K562 (cell line): ENCODE measurements around the gene EZH1. TPM values are rescaled to one million over a fixed set of nuclear protein-coding genes. Genes with fewer than 3 reads are reported as not detected.

ENCODE experiments used
- ATAC-seq: fragments of 200-7000 bp; cut with Tn5 transposase; 3 replicates; pipeline ENCODE4 v1.9.1; 2020; ENCODE audit warnings: moderate library complexity
- BruUV-seq: library from RNA; stranded (reverse); fragments of 400-500 nt; replicated peaks from 2 replicates; lab custom pipeline; 2021; lab: Mats Ljungman, UMichigan
- CTCF ChIA-PET: fragments of 300-600 bp; formaldehyde crosslinking; extraction: SDS; loops from one replicate; lab custom pipeline; 2021; ENCODE audit warnings: low intra/inter-chr PET ratio; lab: Yijun Ruan, JAX
- POLR2A ChIA-PET: fragments of 300-600, 350-650 bp; sonication (Branson Sonifier 250); formaldehyde crosslinking; extraction: SDS; loops from one replicate; lab custom pipeline; 2021; ENCODE audit warnings: antibody characterized with exemption, inconsistent platforms; lab: Yijun Ruan, JAX
- DNase-seq, 4 experiments: peaks; one replicate each; pipeline versions ENCODE4 v3.0.0 to v3.0.0-alpha.2; 2011 to 2018; ENCODE audit warnings: low spot score in 3 of 4, mixed read lengths in 3 of 4; ENCODE audit errors: extremely low read depth in 1 of 4
- FAIRE-seq: peaks from 2 replicates; lab custom pipeline; 2011; peaks lifted over from hg19 to GRCh38; lab: Jason Lieb, UNC
- H2AFZ ChIP-seq: 2 replicates; pipeline ENCODE4 v1.6.0; 2011; ENCODE audit warnings: low read depth, low read length, control low read depth, inconsistent platforms
- H3K27ac ChIP-seq: fragments of 200-600 bp; 3 replicates; pipeline ENCODE4 v1.8.0; 2011; ENCODE audit warnings: low read depth, mild to moderate bottlenecking, control low read depth, inconsistent platforms, low read length, moderate library complexity, mixed read lengths; ENCODE audit errors: extremely low read depth
- H3K27me3 ChIP-seq, 2 experiments: fragments of 300-600 bp in 1 of 2; 2 replicates in 1 of 2; 3 replicates in 1 of 2; pipeline versions ENCODE4 v1.6.0 to v1.8.0; 2011; ENCODE audit warnings: inconsistent platforms in 2 of 2, low read length in 2 of 2, mild to moderate bottlenecking in 1 of 2, mixed read lengths in 1 of 2, moderate library complexity in 1 of 2; ENCODE audit not compliant: control insufficient read depth in 2 of 2, insufficient read depth in 2 of 2
- H3K36me3 ChIP-seq: fragments of 300-600 bp; 3 replicates; pipeline ENCODE4 v1.8.0; 2011; ENCODE audit warnings: mild to moderate bottlenecking, low read length, inconsistent platforms; ENCODE audit not compliant: control insufficient read depth, insufficient read depth
- H3K4me1 ChIP-seq, 2 experiments: fragments of 200-600 bp in 1 of 2; replicated peaks in 1 of 2; 2 replicates in 1 of 2; 3 replicates in 1 of 2; pipeline versions ENCODE4 v1.5.1 to v1.8.0; 2011; ENCODE audit warnings: inconsistent platforms in 2 of 2, low read length in 2 of 2, mild to moderate bottlenecking in 1 of 2, mixed read lengths in 1 of 2, moderate library complexity in 1 of 2; ENCODE audit not compliant: control insufficient read depth in 2 of 2, insufficient read depth in 2 of 2
- H3K4me2 ChIP-seq: 2 replicates; pipeline ENCODE4 v1.6.1; 2011; ENCODE audit warnings: low read length, control low read depth, inconsistent platforms, mixed read lengths; ENCODE audit not compliant: insufficient read depth
- H3K4me3 ChIP-seq: fragments of 200-600 bp; sonication (generic), shearing (Covaris generic); 2 replicates; pipeline ENCODE4 v1.5.1; 2016; ENCODE audit warnings: control low read depth, inconsistent platforms
- H3K79me2 ChIP-seq: fragments of 200-600 bp; 3 replicates; pipeline ENCODE4 v1.8.0; 2011; ENCODE audit warnings: low read length, inconsistent platforms; ENCODE audit not compliant: control insufficient read depth, insufficient read depth
- H3K9ac ChIP-seq, 2 experiments: 2 replicates each; pipeline versions ENCODE4 v1.6.0 to v1.6.1; 2011; ENCODE audit warnings: low read depth in 2 of 2, low read length in 2 of 2, control low read depth in 1 of 2, inconsistent platforms in 1 of 2, mild to moderate bottlenecking in 1 of 2, mixed read lengths in 1 of 2; ENCODE audit not compliant: insufficient read depth in 1 of 2
- H3K9me1 ChIP-seq: one replicate; pipeline ENCODE4 v1.6.0; 2011; ENCODE audit warnings: inconsistent platforms, mild to moderate bottlenecking, low read length, moderate library complexity; ENCODE audit not compliant: control insufficient read depth, insufficient read depth
- H3K9me3 ChIP-seq: replicated peaks from 2 replicates; pipeline ENCODE4 v1.5.1; 2011; ENCODE audit warnings: low read depth, low read length, inconsistent platforms; ENCODE audit not compliant: control insufficient read depth, insufficient read depth
- H4K20me1 ChIP-seq: replicated peaks from 2 replicates; pipeline ENCODE4 v1.6.1; 2011; ENCODE audit warnings: low read length, inconsistent platforms, mixed read lengths; ENCODE audit not compliant: control insufficient read depth, insufficient read depth
- CBX1 ChIP-seq: sonication (generic); IDR thresholded peaks from 2 replicates; pipeline ENCODE4 v1.6.1; 2016; ENCODE audit warnings: antibody characterized with exemption, low read depth, mild to moderate bottlenecking
- CXXC5 ChIP-seq: fragments of 250-450 bp; sonication (Bioruptor Pico); IDR thresholded peaks from 2 replicates; pipeline ENCODE4 v1.8.0; 2022; ENCODE audit warnings: inconsistent platforms, mild to moderate bottlenecking, moderate library complexity
- HDAC1 ChIP-seq, 2 experiments: fragments of 450-650 bp; IDR thresholded peaks; 2 replicates each; pipeline ENCODE4 v1.6.1; 2016 to 2017; ENCODE audit warnings: inconsistent platforms in 1 of 2, mild to moderate bottlenecking in 1 of 2, moderate library complexity in 1 of 2
- IRF9 ChIP-seq: fragments of 450-650 bp; IDR thresholded peaks from 2 replicates; pipeline ENCODE4 v1.6.1; 2016; ENCODE audit warnings: missing biosample characterization, missing genetic modification characterization
- LARP7 ChIP-seq: fragments of 450-650 bp; IDR thresholded peaks from 2 replicates; pipeline ENCODE4 v1.6.1; 2016
- MAZ ChIP-seq, 2 experiments: fragments of 450-650 bp in 1 of 2; sonication (generic) in 1 of 2; formaldehyde crosslinking; IDR thresholded peaks in 1 of 2; conservative IDR thresholded peaks in 1 of 2; 2 replicates each; pipeline versions ENCODE4 v1.4.0 to v1.5.0; 2020; ENCODE audit warnings: mild to moderate bottlenecking in 1 of 2, missing genetic modification reagents in 1 of 2
- NFATC3 ChIP-seq: fragments of 450-650 bp; IDR thresholded peaks from 2 replicates; pipeline ENCODE4 v1.6.1; 2017; ENCODE audit warnings: mild to moderate bottlenecking
- POLR2AphosphoS5 ChIP-seq: IDR thresholded peaks from 2 replicates; pipeline ENCODE4 v1.6.1; 2011; ENCODE audit warnings: mild to moderate bottlenecking, low read depth, low read length, moderate library complexity; ENCODE audit not compliant: control insufficient read depth, insufficient read depth
- PPARD ChIP-seq: fragments of 250-450 bp; sonication (Bioruptor Pico); IDR thresholded peaks from 2 replicates; pipeline ENCODE4 v1.8.0; 2022; ENCODE audit warnings: inconsistent platforms, mild to moderate bottlenecking, moderate library complexity
- PTBP1 ChIP-seq: fragments of 200-400 bp; formaldehyde crosslinking; IDR thresholded peaks from 2 replicates; pipeline ENCODE4 v1.6.1; 2017; ENCODE audit warnings: low read depth, low read length
- RAD21 ChIP-seq, 2 experiments: fragments of 250-450 bp in 1 of 2; fragments of 450-650 bp in 1 of 2; sonication (Bioruptor Pico) in 1 of 2; formaldehyde crosslinking in 1 of 2; IDR thresholded peaks in 1 of 2; conservative IDR thresholded peaks in 1 of 2; 2 replicates each; pipeline versions ENCODE4 v1.4.0 to v1.8.0; 2020 to 2022; ENCODE audit warnings: mild to moderate bottlenecking in 2 of 2, moderate library complexity in 1 of 2
- RB1 ChIP-seq: fragments of 450-650 bp; IDR thresholded peaks from 2 replicates; pipeline ENCODE4 v1.6.1; 2017; ENCODE audit warnings: low read depth, mild to moderate bottlenecking
- RBM22 ChIP-seq: fragments of 200-400 bp; formaldehyde crosslinking; IDR thresholded peaks from 2 replicates; pipeline ENCODE4 v1.6.1; 2018; ENCODE audit warnings: low read length, low read depth; ENCODE audit not compliant: poor library complexity, severe bottlenecking
- SIN3B ChIP-seq: fragments of 450-650 bp; IDR thresholded peaks from 2 replicates; pipeline ENCODE4 v1.6.1; 2017; ENCODE audit warnings: low read depth, mild to moderate bottlenecking, moderate library complexity
- STAT5B ChIP-seq: fragments of 250-450 bp; sonication (Bioruptor Pico); IDR thresholded peaks from 2 replicates; pipeline ENCODE4 v1.8.0; 2021; ENCODE audit warnings: mild to moderate bottlenecking, inconsistent platforms
- ZBTB11 ChIP-seq, 3 experiments: fragments of 200-800 bp in 1 of 3; fragments of 250-450 bp in 1 of 3; fragments of 450-650 bp in 1 of 3; sonication (Bioruptor Pico) in 1 of 3; sonication (Bioruptor generic) in 1 of 3; formaldehyde crosslinking in 1 of 3; IDR thresholded peaks; 2 replicates each; pipeline versions ENCODE4 v1.6.1 to v1.8.0; 2016 to 2022; ENCODE audit warnings: mild to moderate bottlenecking in 2 of 3, missing genetic modification characterization in 2 of 3, missing compliant biosample characterization in 1 of 3, moderate library complexity in 1 of 3
- ZNF239 ChIP-seq: fragments of 250-450 bp; sonication (Bioruptor Pico); IDR thresholded peaks from 2 replicates; pipeline ENCODE4 v1.4.0; 2020; ENCODE audit warnings: mild to moderate bottlenecking
- WGBS: fragments of 100-300 bp; shearing (Covaris generic); methylation state at CpG from one replicate; pipeline ENCODE4 v1.1.6; 2016; ENCODE audit warnings: low coverage, mixed read lengths; ENCODE audit not compliant: insufficient coverage; ENCODE audit errors: missing lambda C conversion rate; 5-methylcytosine and 5-hydroxymethylcytosine counted together
- in situ Hi-C: fragments of 300-500 bp; cut with MboI; formaldehyde crosslinking; loops from 4 replicates; pipeline ENCODE4 v1.15.0; 2018; ENCODE audit warnings: inconsistent platforms, mixed read lengths
- intact Hi-C: fragments of 100-400 bp; cut with micrococcal nuclease; formaldehyde crosslinking; loops from 2 replicates; pipeline ENCODE4 v1.14.2; 2022
- polyA plus RNA-seq, 8 experiments: library from polyadenylated mRNA; depleted of rRNA in 4 of 8; stranded (reverse) in 5 of 8; unstranded in 3 of 8; fragments of >200 nt; fragmentation: Nextera tagmentation in 2 of 8; fragmentation: Illumina TruSeq in 1 of 8; extraction: Ambion mirVana in 2 of 8; extraction: Trizol in 1 of 8; gene quantifications; 2 replicates each; pipeline versions ENCODE4 v1.2.1 to v1.2.3, GENCODE V29; 2011 to 2014; ENCODE audit warnings: inconsistent platforms in 1 of 8, missing spikeins in 1 of 8
- total RNA-seq, 7 experiments: library from RNA; depleted of rRNA in 6 of 7; stranded (reverse); fragments of >200 nt in 6 of 7; fragmentation: Illumina TruSeq in 2 of 7; extraction: Trizol in 2 of 7; gene quantifications; 2 replicates each; pipeline versions ENCODE4 v1.2.1 to v1.2.3, GENCODE V29; 2011 to 2021; ENCODE audit warnings: low replicate concordance in 1 of 7

EZH1 gene
- total and polyA plus RNA-seq, 9 of the 15 experiments (the other 6 are each of a cell fraction or from before 2014, with no cell fraction given), result 8.6 to 40.8 (median 22.9) TPM

- in situ Hi-C loops (no loop called here), intact Hi-C loops (loop anchor here (1.0 to 5.0 kb wide), 2 partner anchors 69 to 98 kb away; partner anchors contain the start of genes RETREG3 and TUBG1)
- no peak for FAIRE-seq
- H3K9me1 ChIP-seq, result no peaks in the 10 kb centered on the region
- peak; percentile 0; the same call in 1 of the 3 replicates for ATAC-seq
- no TSS peak for BruUV-seq
- H3K4me1 ChIP-seq, result peaks cover 42 to 77% of the 10 kb centered on the region in 2 experiments
- peak within 1 kb of the TSS; percentile 90 for H3K4me2 ChIP-seq
- peak within 1 kb of the TSS; percentile 84 to 94 for H3K9ac ChIP-seq
- no peaks in the 10 kb centered on the region for H3K27me3 ChIP-seq
- H3K36me3 ChIP-seq, result peaks cover 27% of the 10 kb centered on the region; the same call in 1 of the 3 replicates
- ChIA-PET CTCF (interaction anchor here (0.6 kb wide), 1 partner anchor 16 kb away, joined by 3 read pairs; no protein-coding TSS in a partner anchor), POLR2A (interaction anchor here (0.5 to 1.8 kb wide), 15 partner anchors 8 to 806 kb away, joined by 3 to 7 read pairs (median 3); partner anchors contain the start of gene TUBG2)
- peak within 1 kb of the TSS; percentile 95 for H3K27ac ChIP-seq
- DNase-seq, result no peak
- H3K79me2 ChIP-seq, result peaks cover 36% of the 10 kb centered on the region
- H3K4me3 ChIP-seq, result peak within 1 kb of the TSS; percentile 61
- H2AFZ ChIP-seq, result peak within 1 kb of the TSS; percentile 76
- H4K20me1 ChIP-seq, result peaks cover 5% of the 10 kb centered on the region
- H3K9me3 ChIP-seq, result no peaks in the 10 kb centered on the region
- 0% methylated on average over 31 of the region's 51 CpGs for WGBS
- TF ChIP-seq SIN3B (no peak), POLR2AphosphoS5 (no peak), LARP7 (peak; percentile 67; the same call in 1 of the 2 replicates), RAD21 (CRISPR knock-in tag; conservative IDR thresholded peaks at IDR 0.05 in 1 of 2, IDR thresholded peaks at IDR 0.05 in 1 of 2) (0 out of 4 replicates have a peak, but pooled peaks of 1 of the 2 experiments have one; percentile 8), RB1 (peak; percentile 73), ZNF239 (CRISPR knock-in tag) (no peak), CBX1 (peak; percentile 54; the same call in 1 of the 2 replicates), PPARD (no peak), PTBP1 (0 out of 2 replicates have a peak, but pooled peaks have one; percentile 13), NFATC3 (no peak), STAT5B (CRISPR knock-in tag) (no peak), RBM22 (peak; percentile 0), MAZ (CRISPR knock-in tag; conservative IDR thresholded peaks at IDR 0.05 in 1 of 2, IDR thresholded peaks at IDR 0.05 in 1 of 2) (peak; percentile 53 to 73; a peak in 3 of 4 replicates), HDAC1 (IDR thresholded peaks at IDR 0.05) (peak in 1 of 2 experiments; percentile 66; a peak in 2 of 4 replicates), ZBTB11 (CRISPR knock-in tag; IDR thresholded peaks at IDR 0.05) (no peak), IRF9 (tag) (no peak), CXXC5 (peak; percentile 50; the same call in 1 of the 2 replicates)
Measured at GRCh38 chr17:42676424-42677011, 68.3 kb downstream of the EZH1 start, which contains the start of gene PLEKHH3. Gene PLEKHH3, minus strand, starts transcription at chr17:42676994. Its CDS starts 431 bp downstream, at chr17:42676563.
